Urinary bladder (tissue), 4 donors: ENCODE results near the gene TMC1. TPM values are rescaled to one million over a fixed set of nuclear protein-coding genes. Genes with fewer than 3 reads are reported as not detected.

ENCODE experiments used
- DNase-seq: peaks from one replicate; pipeline ENCODE4 v3.0.0-alpha.2; 2015; ENCODE audit errors: extremely low spot score
- H3K27ac ChIP-seq: one replicate; pipeline ENCODE4 v1.5.1; 2013; ENCODE audit warnings: low read depth, mild to moderate bottlenecking, moderate library complexity
- H3K36me3 ChIP-seq: one replicate; pipeline ENCODE4 v1.6.1; 2013; ENCODE audit warnings: mild to moderate bottlenecking, moderate library complexity; ENCODE audit not compliant: insufficient read depth
- H3K4me1 ChIP-seq: one replicate; pipeline ENCODE4 v1.6.1; 2013; ENCODE audit warnings: mild to moderate bottlenecking, moderate library complexity; ENCODE audit not compliant: insufficient read depth
- H3K4me3 ChIP-seq: one replicate; pipeline ENCODE4 v1.5.1; 2013; ENCODE audit warnings: low read depth, low read length
- whole genome bisulfite sequencing: extraction: QIAGEN DNeasy Blood & Tissue Kit; methylation state at CpG from one replicate; pipeline ENCODE4 v1.1.7; 2013; 5-methylcytosine and 5-hydroxymethylcytosine counted together
- polyA plus RNA-seq: library from polyadenylated mRNA; stranded (reverse); fragments of 200-250 nt; gene quantifications from one replicate; pipeline ENCODE4 v1.2.3, GENCODE V29; 2013
- total RNA-seq: library from RNA; depleted of rRNA; stranded (reverse); fragments of >200 nt; gene quantifications from one replicate; pipeline ENCODE4 v1.2.3, GENCODE V29; 2014
- donor health status: healthy with polysubstance abuse.
- donor health status: healthy.

Gene TMC1
- total and polyA plus RNA-seq, 2 donors = 0.66 to 1.9 TPM

- Histone ChIP-seq H3K36me3 (no peaks in the 10 kb centered on the region), H3K4me1 (no peaks in the 10 kb centered on the region), H3K4me3 (no peak overlapping the region), H3K27ac (no peak overlapping the region)
- peak; percentile 75 for DNase-seq
- 50% methylated on average over 5 of the region's 5 CpGs for WGBS
These were observed 71.3 kb downstream of the TMC1 start for GRCh38 chr9:72592502-72593403.

- DNase-seq = no peak
- H3K4me3 ChIP-seq = no peak overlapping the region
- H3K36me3 ChIP-seq = no peaks in the 10 kb centered on the region
- WGBS = 79% methylated on average over 6 of the region's 6 CpGs
- H3K27ac ChIP-seq = no peak overlapping the region
- no peaks in the 10 kb centered on the region for H3K4me1 ChIP-seq
These were observed 75.2 kb downstream of the TMC1 start for GRCh38 chr9:72596451-72597180.

GRCh38 chr9:72597181-72597517 is 75.7 kb downstream of the TMC1 start:
- no peak overlapping the region for H3K4me3 ChIP-seq
- no peak for DNase-seq
- no peaks in the 10 kb centered on the region for H3K4me1 ChIP-seq
- no peak overlapping the region for H3K27ac ChIP-seq
- H3K36me3 ChIP-seq = no peaks in the 10 kb centered on the region
- 92% methylated on average over 8 of the region's 8 CpGs for WGBS

- 36% methylated on average over 3 of the region's 3 CpGs for WGBS
- H3K36me3 ChIP-seq = no peaks in the 10 kb centered on the region
- DNase-seq = no peak
- no peaks in the 10 kb centered on the region for H3K4me1 ChIP-seq
- no peak overlapping the region for H3K27ac ChIP-seq
- no peak overlapping the region for H3K4me3 ChIP-seq
These were observed 76.2 kb downstream of the TMC1 start for GRCh38 chr9:72597601-72598000.

GRCh38 chr9:72598639-72599038 is 77.2 kb downstream of the TMC1 start:
- DNase-seq = no peak
- WGBS = 79% methylated on average over 3 of the region's 3 CpGs
- H3K4me3 ChIP-seq = no peak overlapping the region
- no peaks in the 10 kb centered on the region for H3K4me1 ChIP-seq
- H3K36me3 ChIP-seq = no peaks in the 10 kb centered on the region
- no peak overlapping the region for H3K27ac ChIP-seq

GRCh38 chr9:72599874-72600534 is 78.6 kb downstream of the TMC1 start:
- no peaks in the 10 kb centered on the region for H3K4me1 ChIP-seq
- 76% methylated on average over 5 of the region's 5 CpGs for WGBS
- H3K4me3 ChIP-seq = no peak overlapping the region
- H3K27ac ChIP-seq = no peak overlapping the region
- DNase-seq = no peak
- H3K36me3 ChIP-seq = no peaks in the 10 kb centered on the region

GRCh38 chr9:72600671-72601070 is 79.3 kb downstream of the TMC1 start:
- Histone ChIP-seq H3K4me3 (no peak overlapping the region), H3K36me3 (no peaks in the 10 kb centered on the region), H3K27ac (no peak overlapping the region), H3K4me1 (no peaks in the 10 kb centered on the region)
- WGBS = 94% methylated on average over 3 of the region's 3 CpGs
- DNase-seq = no peak

GRCh38 chr9:72601615-72602014 is 80.2 kb downstream of the TMC1 start:
- Histone ChIP-seq H3K27ac (no peak overlapping the region), H3K4me1 (no peaks in the 10 kb centered on the region), H3K4me3 (no peak overlapping the region), H3K36me3 (no peaks in the 10 kb centered on the region)
- WGBS = 68% methylated on average over 2 of the region's 2 CpGs
- DNase-seq = no peak

- no peaks in the 10 kb centered on the region for H3K4me1 ChIP-seq
- no peak for DNase-seq
- H3K36me3 ChIP-seq = no peaks in the 10 kb centered on the region
- H3K27ac ChIP-seq = no peak overlapping the region
- 81% methylated on average over 1 of the region's 1 CpG for WGBS
- H3K4me3 ChIP-seq = no peak overlapping the region
These were observed 91.0 kb downstream of the TMC1 start for GRCh38 chr9:72612449-72612848.

- Histone ChIP-seq H3K36me3 (no peaks in the 10 kb centered on the region), H3K4me3 (no peak overlapping the region), H3K27ac (no peak overlapping the region), H3K4me1 (no peaks in the 10 kb centered on the region)
- WGBS = 34% methylated on average over 1 of the region's 1 CpG
- no peak for DNase-seq
These were observed 92.7 kb downstream of the TMC1 start for GRCh38 chr9:72614067-72614466.

- Histone ChIP-seq H3K4me1 (no peaks in the 10 kb centered on the region), H3K4me3 (no peak overlapping the region), H3K27ac (no peak overlapping the region), H3K36me3 (no peaks in the 10 kb centered on the region)
- 88% methylated on average over 6 of the region's 6 CpGs for WGBS
- no peak for DNase-seq
These were observed 94.5 kb downstream of the TMC1 start for GRCh38 chr9:72615931-72616330.

- Histone ChIP-seq H3K4me3 (no peak overlapping the region), H3K4me1 (no peaks in the 10 kb centered on the region), H3K27ac (no peak overlapping the region), H3K36me3 (no peaks in the 10 kb centered on the region)
- WGBS = 83% methylated on average over 2 of the region's 2 CpGs
- DNase-seq = no peak
These were observed 97.4 kb downstream of the TMC1 start for GRCh38 chr9:72618811-72619210.

GRCh38 chr9:72622186-72622585 is 100.8 kb downstream of the TMC1 start:
- Histone ChIP-seq H3K4me1 (no peaks in the 10 kb centered on the region), H3K36me3 (peaks cover 3% of the 10 kb centered on the region), H3K4me3 (no peak overlapping the region), H3K27ac (no peak overlapping the region)
- 62% methylated on average over 2 of the region's 2 CpGs for WGBS
- no peak for DNase-seq

GRCh38 chr9:72623156-72623555 is 101.7 kb downstream of the TMC1 start:
- WGBS = 43% methylated on average over 2 of the region's 2 CpGs
- DNase-seq = no peak
- Histone ChIP-seq H3K4me1 (no peaks in the 10 kb centered on the region), H3K4me3 (no peak overlapping the region), H3K27ac (no peak overlapping the region), H3K36me3 (peaks cover 3% of the 10 kb centered on the region)
